GM23338 (cell line): Measurements from ENCODE around the gene TLE1.

Experiments used
- CREB1 ChIP-seq: fragments of 250-450 bp; sonication (Bioruptor Pico); IDR thresholded peaks from 2 replicates; pipeline ENCODE4 v1.5.0; 2020; ENCODE audit warnings: low read depth, mild to moderate bottlenecking, moderate library complexity
- EZH2 ChIP-seq: fragments of 200-600 bp; sonication (generic); IDR thresholded peaks from one replicate; pipeline ENCODE4 v1.8.0; 2017; ENCODE audit warnings: antibody characterized with exemption, mild to moderate bottlenecking, low read depth; ENCODE audit not compliant: unreplicated experiment
- EZH2phosphoT487 ChIP-seq: fragments of 200-600 bp; sonication (generic); IDR thresholded peaks from one replicate; pipeline ENCODE4 v1.8.1; 2018; ENCODE audit warnings: antibody characterized with exemption; ENCODE audit not compliant: unreplicated experiment
- JUNB ChIP-seq: IDR thresholded peaks from one replicate; pipeline ENCODE4 v1.6.1; 2016; ENCODE audit warnings: antibody characterized with exemption; ENCODE audit not compliant: unreplicated experiment
- POLR2AphosphoS5 ChIP-seq: IDR thresholded peaks from 2 replicates; pipeline ENCODE4 v1.6.1; 2016; ENCODE audit warnings: antibody characterized with exemption, low read depth
- REST ChIP-seq: IDR thresholded peaks from one replicate; pipeline ENCODE4 v1.6.1; 2018; ENCODE audit warnings: antibody characterized with exemption; ENCODE audit not compliant: unreplicated experiment
- ZNF114 ChIP-seq: fragments of 250-450 bp; sonication (Bioruptor Pico); IDR thresholded peaks from 2 replicates; pipeline ENCODE4 v1.5.0; 2020; ENCODE audit warnings: mild to moderate bottlenecking, moderate library complexity
- TF ChIP-seq, protein P1 (sequence below), 2 experiments: fragments of 200-600 bp in 1 of 2; sonication (generic) in 1 of 2; conservative IDR thresholded peaks; 2 replicates each; pipeline versions ENCODE4 v1.5.1 to v1.6.1; 2016 to 2017; ENCODE audit warnings: antibody characterized with exemption in 2 of 2, low read depth in 2 of 2, mild to moderate bottlenecking in 2 of 2, moderate library complexity in 1 of 2

GRCh38 chr9:81680506-81680905, 8.8 kb downstream of the TLE1 start:
- TF ChIP-seq, protein P1, sequence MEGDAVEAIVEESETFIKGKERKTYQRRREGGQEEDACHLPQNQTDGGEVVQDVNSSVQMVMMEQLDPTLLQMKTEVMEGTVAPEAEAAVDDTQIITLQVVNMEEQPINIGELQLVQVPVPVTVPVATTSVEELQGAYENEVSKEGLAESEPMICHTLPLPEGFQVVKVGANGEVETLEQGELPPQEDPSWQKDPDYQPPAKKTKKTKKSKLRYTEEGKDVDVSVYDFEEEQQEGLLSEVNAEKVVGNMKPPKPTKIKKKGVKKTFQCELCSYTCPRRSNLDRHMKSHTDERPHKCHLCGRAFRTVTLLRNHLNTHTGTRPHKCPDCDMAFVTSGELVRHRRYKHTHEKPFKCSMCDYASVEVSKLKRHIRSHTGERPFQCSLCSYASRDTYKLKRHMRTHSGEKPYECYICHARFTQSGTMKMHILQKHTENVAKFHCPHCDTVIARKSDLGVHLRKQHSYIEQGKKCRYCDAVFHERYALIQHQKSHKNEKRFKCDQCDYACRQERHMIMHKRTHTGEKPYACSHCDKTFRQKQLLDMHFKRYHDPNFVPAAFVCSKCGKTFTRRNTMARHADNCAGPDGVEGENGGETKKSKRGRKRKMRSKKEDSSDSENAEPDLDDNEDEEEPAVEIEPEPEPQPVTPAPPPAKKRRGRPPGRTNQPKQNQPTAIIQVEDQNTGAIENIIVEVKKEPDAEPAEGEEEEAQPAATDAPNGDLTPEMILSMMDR (conservative IDR thresholded peaks at IDR 0.05; ENCODE audit: low read depth in 2 of 2) = no peak
- TF ChIP-seq POLR2AphosphoS5 (no peak), CREB1 (CRISPR knock-in tag) (no peak), REST (no peak), EZH2 (no peak), JUNB (no peak), EZH2phosphoT487 (no peak), ZNF114 (CRISPR knock-in tag) (no peak)
